ENCODE measurements around the gene RAB14.
"Not testable (repeated sequence)": the region's sequence is repeated elsewhere in the genome, so short reads cannot be mapped to it uniquely, and the experiment has no call there.

Gene RAB14

DNA sequence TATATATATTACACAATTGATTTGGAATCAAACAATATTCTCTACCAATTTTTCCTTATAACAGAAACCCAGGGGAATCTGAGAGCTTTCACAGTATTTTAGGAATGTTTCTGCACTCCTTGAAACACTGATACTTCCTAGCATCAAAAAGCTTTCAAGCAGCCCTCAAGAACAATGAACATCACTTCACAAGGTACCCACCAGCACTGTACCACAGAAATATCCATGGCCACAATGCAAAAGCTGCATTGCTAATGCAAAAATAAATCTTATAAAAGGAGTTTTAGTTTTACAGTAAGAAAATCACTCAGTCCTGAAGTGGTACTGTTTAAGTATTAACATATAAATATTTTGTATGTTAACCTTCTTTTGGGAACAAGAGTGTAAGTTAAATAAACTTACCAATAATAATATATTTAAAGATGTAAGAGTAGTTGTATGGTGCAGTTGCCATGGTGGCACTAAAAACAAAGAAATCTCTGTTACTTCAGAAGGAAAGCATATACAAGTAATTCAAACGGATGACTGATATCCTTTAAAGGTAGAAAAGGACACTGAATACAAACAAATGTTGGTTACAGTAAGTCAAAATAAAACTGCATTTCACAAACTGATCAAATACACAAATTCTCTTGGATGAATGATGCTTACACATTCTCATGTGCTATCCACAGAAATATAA, 8.6 kb downstream of the RAB14 start:
- no peak for DNase-seq (ENCODE audit: low read depth in 1 of 2, low spot score in 1 of 2)

GRCh38 chr9:121192518-121192917, 9.2 kb downstream of the RAB14 start:
- no peak for DNase-seq (ENCODE audit: low read depth in 1 of 2, low spot score in 1 of 2)

DNA sequence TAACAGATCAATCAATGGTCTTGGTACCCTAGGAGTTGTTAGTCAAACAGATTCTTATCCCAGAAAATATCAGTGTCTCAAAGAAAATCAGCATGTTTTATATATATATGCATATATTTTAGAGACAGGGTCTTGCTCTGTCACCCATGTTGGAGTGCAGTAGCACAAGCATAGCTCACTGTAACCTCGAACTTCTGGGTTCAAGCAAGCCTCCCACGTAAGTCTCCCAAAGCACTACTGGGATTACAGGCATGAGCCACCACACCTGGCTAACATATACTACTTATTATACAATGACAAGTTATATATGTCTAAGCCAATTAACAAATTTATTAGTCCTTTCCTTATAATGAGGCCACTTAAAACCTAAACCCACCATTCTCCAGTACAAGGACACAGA, 10.4 kb downstream of the RAB14 start:
- no peak for DNase-seq (ENCODE audit: low read depth in 1 of 2, low spot score in 1 of 2)

DNA sequence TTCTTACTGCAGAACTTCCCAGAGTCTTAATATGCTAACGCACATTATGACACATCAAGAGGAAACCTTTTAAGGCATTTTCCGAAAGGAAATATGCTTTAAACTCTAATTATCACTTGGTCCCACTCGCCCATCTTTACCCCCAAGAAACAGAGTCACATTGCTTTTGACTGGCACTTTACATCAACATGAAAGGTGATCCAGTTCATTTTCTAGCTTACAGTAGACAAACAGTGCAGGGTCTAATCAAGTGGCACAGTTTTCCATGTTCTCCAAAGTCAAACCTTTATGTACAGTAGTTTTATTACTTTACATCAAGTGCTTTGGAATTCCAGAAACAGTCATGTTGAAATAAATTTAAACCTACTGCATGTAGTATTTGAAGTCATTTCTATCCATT, 12.0 kb downstream of the RAB14 start:
- DNase-seq (ENCODE audit: low read depth in 1 of 2, low spot score in 1 of 2) = no peak

- DNase-seq (ENCODE audit: low read depth in 1 of 2, low spot score in 1 of 2) = no peak
Measured at GRCh38 chr9:121189006-121189405, 12.7 kb downstream of the RAB14 start.

DNA sequence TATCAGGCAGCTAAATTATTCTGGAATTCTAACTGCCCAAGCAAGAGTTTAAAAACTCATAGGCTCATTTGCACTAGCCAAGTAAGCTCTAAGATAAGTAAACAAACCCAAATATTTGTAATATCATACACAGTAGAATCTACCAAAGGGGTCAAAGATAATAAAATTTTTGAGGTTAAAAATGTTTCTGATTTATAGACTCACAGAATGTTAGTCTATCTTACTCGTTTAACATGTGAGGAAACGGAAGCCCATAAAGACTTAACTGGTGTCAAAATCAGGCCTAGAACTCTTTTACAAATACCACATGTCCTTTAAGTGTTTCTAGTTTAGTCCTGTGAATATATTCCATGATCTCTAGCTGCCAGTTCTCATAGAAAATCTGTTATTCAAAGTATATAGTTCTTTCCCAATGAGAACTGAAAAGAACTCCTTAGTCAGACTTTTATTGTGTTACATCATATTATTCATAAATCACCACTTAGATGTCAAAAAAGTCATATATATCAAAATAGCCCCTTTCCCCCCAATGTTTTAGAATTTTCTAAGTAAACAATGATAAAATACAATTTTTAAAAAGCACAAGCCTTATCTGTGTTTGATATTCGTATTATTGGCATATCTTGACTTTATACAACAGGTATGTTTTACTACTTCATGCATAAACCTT, 13.9 kb downstream of the RAB14 start:
- DNase-seq (ENCODE audit: low read depth in 1 of 2, low spot score in 1 of 2) = no peak

DNA sequence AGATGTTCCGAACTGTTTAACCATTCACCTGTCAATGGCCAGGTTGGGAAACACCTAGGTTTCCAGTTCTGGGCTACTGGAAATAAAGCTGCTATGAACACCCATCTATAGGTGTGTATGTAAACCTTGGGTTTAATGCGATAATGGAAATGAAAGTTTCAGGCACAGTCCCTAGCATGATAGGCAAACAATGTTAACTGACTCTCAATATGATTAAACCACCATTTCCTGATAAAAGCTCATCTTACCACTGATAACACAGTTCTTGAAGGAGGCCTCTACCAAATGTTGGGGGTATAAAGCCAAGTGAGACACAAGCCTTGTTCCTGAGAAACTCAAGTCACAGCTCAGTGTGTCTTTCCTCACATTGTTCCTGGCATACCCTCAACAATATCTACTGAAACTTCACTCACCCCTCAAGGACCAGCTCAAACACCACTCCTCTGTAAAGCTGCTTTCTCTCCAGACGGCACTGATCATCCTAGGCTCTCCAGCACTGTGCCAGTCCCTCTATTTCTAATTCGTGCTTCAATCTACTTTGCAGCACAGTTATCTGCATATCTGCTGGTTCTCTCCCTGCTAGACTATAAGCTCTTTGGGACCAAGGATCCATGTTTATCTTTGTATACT, 15.8 kb downstream of the RAB14 start:
- no peak for DNase-seq (ENCODE audit: low read depth in 1 of 2, low spot score in 1 of 2)

GRCh38 chr9:121185178-121185745, 16.4 kb downstream of the RAB14 start:
- DNase-seq (ENCODE audit: low read depth in 1 of 2, low spot score in 1 of 2) = no peak

DNA sequence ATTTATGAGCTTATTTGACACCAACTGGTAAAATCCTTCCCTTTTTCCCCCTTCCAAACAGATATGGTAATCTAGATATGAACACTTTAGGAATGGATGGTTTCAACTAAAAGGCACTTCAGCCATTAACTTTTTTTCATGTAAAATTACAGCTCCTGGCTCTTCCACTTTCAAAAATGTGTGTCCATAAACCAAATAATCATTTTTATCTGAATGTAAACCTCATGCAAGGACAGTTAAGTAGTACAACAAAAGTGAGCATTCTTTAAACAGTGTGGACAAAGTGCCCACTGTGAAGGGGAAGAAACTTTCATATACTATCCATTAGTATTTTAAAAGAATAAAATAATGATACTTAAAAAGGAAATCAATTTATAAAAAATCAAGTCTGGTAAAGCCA, 17.2 kb downstream of the RAB14 start:
- DNase-seq (ENCODE audit: low read depth in 1 of 2, low spot score in 1 of 2) = no peak

DNA sequence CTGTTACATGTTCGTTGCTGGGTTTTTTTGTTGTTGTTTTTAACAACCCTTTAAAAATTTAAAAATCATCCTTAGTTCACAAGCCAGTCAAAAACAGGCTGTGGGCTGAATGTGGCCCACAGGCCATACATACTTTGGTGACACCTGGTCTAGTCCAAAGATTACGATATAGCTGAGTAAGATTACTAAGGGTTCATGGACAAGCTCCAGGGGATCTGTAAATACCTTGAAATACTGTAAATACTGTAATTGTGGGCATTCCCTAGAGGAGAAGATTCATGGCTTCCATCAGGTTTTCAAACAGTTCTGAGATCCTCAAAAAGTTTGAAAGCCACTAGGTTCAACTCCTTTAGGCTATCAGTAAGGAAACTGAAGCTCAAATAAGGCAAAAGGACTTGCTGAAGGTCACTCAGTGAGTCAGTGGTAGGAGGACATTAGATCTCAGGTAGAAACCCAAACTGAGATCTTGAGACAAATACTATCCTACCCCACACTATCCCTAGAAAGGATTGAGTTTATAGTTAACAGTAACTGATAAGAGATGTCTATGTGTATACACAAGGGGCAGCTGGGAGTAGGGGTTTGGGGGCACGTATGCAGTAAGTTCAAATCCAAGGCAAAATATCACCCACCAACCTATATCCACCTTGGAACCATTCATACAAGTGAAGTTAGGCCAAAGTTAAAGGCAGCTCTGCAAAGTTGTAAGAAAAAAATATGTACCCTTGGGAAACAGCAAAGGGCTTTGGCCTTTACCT, 17.8 kb downstream of the RAB14 start:
- DNase-seq (ENCODE audit: low read depth in 1 of 2, low spot score in 1 of 2) = no peak

- DNase-seq (ENCODE audit: low read depth in 1 of 2, low spot score in 1 of 2) = no peak
Measured at GRCh38 chr9:121182989-121183388, 18.7 kb downstream of the RAB14 start.

DNA sequence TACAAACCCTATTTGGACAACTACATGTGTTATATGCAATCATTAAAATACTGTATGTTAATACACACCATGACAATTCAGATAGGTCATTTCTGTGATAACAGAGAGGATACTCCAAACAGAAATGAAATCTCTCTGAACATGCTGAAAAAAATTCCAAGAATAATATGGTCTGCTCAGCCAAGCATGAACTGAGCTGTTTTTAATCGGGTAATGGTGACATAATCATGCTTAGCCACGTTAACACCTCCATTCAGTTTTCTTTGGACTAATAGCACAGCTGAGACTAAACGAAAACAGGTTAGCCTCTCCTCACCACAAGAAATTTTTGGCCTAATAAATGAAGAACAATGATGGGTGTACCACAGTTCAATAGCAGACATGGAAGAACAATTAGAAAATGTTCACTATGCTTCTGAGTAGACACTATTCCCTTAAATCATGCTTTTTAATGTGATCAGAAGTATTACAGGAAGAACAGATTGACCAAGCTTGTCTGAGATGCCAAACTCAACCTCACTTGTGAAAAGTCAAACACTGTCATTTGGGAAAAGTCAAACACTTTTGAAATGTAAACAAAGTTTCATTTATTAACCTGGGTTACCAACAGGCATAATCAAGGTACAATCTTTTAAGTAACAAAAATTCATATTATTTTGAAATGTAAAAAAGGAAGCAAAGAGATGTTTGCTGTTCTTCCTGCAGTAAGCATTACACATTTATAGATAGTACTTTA, 19.4 kb downstream of the RAB14 start:
- no peak for DNase-seq (ENCODE audit: low read depth in 1 of 2, low spot score in 1 of 2)

DNA sequence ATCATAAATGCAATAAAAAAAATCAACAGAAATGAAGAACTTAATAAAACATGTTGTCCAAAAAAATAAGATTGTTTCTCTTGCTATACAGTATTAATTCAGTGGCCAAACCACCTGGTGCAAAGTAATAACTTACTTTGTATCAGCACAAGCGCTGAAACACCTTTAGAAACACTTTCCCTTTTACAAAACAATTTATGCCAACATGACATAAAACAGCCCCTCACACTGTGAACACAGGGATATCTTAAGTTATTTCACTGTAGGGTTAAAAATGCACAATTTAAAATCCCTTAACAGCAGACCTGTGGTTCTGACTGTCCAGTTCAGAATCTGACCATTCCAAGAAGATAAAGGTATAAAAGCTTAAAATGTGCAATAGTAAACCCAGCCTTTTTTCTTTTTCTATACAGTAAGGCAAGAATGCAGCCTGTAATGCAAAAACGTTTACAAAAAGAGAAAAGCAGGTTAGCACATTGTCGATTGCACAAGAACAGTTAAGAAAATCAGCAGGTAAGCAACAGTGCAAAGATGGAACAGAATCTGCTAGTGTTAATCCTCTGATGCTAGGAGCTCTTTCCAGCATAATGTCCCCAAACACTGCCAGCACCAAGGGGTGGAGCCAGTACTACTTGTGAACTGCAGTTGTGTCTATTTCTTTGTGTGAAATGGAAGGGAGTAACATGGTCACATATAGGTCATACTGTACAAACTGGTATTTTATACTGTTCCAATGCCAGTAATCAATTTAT, 21.6 kb downstream of the RAB14 start:
- no peak for DNase-seq (ENCODE audit: low read depth in 1 of 2, low spot score in 1 of 2)

DNA sequence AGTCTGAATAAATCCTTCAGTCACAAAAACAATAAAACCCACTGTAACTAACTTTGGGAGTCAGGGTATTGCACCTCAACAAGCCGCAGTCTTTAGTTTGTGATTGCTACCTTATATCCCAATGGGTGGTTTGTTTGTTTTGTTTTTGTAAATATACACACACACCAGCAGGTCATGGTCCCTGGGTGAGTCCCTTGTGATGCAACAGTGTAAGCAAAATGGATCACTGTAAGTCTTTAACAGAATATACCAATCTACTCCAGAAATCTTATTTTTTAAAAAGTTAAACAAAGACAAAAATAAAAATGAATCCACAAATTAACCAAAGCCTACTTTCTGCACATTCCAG, 22.3 kb downstream of the RAB14 start:
- DNase-seq (ENCODE audit: low read depth in 1 of 2, low spot score in 1 of 2) = not testable (repeated sequence)

- no peak for DNase-seq (ENCODE audit: low read depth in 1 of 2, low spot score in 1 of 2)
Measured at GRCh38 chr9:121178676-121179372, 22.8 kb downstream of the RAB14 start.

DNA sequence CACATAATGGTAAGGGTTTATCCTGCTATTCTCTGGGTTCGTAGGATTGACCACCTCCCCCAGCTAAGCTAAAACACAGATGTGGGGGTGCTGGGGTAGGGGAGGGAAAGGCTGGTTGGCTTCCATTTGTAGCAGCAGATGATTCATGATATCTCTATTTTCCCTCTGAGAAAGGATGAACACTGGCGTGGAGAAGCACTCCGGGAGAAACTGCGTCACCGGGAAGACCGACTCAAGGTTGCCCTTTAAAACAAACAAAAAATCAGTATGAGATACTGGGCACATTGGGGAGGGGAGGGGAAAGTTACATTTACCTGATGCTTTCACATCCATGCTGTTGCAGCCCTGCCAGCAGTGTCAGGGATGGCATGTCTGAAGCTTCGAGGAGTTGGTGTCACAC, 28.2 kb downstream of the RAB14 start:
- DNase-seq (ENCODE audit: low read depth in 1 of 2, low spot score in 1 of 2) = no peak

DNA sequence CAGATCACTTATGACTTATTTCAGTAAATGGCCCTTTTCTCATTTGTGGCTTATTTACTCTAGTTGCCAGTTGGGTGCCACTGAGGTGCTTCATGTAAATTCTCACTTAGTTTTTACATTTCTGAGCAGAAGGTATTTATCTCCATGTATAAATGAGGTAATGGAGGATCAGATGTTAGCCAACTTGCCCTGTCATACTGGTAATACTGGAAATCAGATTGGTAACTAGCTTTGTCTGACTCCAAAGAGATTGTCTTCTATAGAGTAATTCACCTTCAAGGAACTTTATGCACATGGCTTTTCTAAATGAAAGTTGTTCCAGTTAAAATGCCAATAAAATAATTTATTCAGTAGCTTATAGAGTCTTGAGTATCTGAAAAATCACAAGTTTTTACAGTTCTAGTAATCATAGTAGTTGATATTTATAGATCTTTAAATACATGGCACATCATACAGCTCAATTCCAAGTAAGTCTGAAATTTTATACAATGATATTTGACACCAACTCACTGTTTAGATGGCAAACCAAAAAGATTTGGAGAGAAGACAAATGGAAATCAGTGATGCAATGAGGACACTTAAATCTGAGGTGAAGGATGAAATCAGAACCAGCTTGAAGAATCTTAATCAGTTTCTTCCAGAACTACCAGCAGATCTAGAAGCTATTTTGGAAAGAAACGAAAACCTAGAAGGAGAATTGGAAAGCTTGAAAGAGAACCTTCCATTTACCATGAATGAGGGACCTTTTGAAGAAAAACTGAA, 28.8 kb downstream of the RAB14 start:
- no peak for DNase-seq (ENCODE audit: low read depth in 1 of 2, low spot score in 1 of 2)

GRCh38 chr9:121171236-121171635, 30.4 kb downstream of the RAB14 start:
- no peak for DNase-seq (ENCODE audit: low read depth in 1 of 2, low spot score in 1 of 2)

DNA sequence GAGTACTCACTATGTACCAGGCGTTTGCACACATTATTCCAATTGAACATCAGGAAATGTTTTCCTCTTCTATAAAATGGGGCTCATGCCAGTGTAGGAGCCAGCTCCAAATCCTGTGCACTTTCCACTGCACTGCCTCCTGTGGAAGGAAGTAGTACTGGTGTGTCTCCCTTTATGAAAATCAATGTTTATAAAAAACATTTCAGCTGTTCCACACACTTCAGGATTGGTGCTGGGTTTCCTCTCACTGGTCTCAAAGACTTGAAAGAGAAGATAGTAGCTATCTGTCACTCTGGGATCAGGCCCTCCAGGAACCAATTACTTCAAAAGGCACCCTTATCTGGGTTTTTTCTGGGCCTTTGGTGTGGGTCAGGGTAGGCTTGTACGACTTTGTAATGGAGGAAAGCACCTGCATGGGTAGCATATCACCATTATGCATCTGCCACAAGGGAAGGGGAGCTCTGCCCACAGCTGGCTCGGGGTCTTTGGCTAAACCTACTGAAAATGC, 32.5 kb downstream of the RAB14 start:
- no peak for DNase-seq (ENCODE audit: low read depth in 1 of 2, low spot score in 1 of 2)

Measured in activated T-helper 1 cell treated with anti-CD3 and anti-CD28 coated beads, Interleukin-2, amount 50 U/mL, for 16 hours (primary cell).